Activated CD4-positive, alpha-beta T cell treated with anti-CD3 and anti-CD28 coated beads for 48 hours (primary cell): Measurements from ENCODE around the gene FAM234B.
A peak's percentile ranks its signal among the peaks of the same experiment; 100 is the strongest.

Source experiments
- DNase-seq: peaks from one replicate; pipeline ENCODE4 v3.0.0-alpha.2; 2020

The FAM234B gene

GRCh38 chr12:13094367-13094766 lies 50.2 kb downstream of the FAM234B start:
- DNase-seq: no peak

- no peak for DNase-seq
Measured at GRCh38 chr12:13095266-13095995, 51.2 kb downstream of the FAM234B start.

- DNase-seq: no peak
Measured at GRCh38 chr12:13097491-13098011, 53.4 kb downstream of the FAM234B start.

- DNase-seq: no peak
Measured at GRCh38 chr12:13099066-13099843, 55.1 kb downstream of the FAM234B start.

- no peak for DNase-seq
Measured at GRCh38 chr12:13099844-13100604, 55.8 kb downstream of the FAM234B start.

- no peak for DNase-seq
Measured at GRCh38 chr12:13100605-13100881, 56.4 kb downstream of the FAM234B start.

- peak; percentile 88 for DNase-seq
Measured at GRCh38 chr12:13100882-13101769, 56.9 kb downstream of the FAM234B start.

GRCh38 chr12:13101821-13102375 lies 57.7 kb downstream of the FAM234B start:
- peak; percentile 47 for DNase-seq

GRCh38 chr12:13102461-13103195 lies 58.4 kb downstream of the FAM234B start:
- no peak for DNase-seq

DNA sequence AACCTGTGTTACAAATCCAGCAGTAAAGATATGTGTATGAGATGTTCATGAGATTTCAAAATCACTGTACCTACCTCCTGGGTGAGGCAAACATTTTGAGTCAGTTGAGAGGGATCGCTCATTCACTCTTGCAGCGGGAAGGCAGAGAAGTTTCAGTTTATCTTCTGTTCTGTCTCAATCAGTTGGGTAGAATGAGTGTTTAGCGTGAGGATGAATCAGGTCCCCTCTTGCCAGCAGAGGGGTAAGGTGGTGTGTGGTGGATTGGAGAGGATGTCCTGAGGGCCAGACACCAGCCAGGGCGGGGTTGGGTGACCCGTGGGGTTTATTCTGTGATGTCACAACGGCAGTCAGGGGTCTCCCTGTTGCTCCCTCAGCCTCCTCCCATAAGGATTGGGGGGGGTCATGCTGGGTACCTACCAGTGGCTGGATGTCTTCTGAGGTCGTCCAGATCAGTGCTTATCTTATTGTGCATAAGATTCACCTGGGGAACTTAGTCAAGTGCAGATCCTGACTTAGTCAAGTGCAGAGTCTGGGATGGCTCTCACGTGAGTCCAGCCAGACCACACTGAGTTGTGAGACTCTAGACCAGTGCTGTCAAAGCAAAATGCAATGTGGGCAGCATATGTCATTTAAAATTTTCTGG lies 59.3 kb downstream of the FAM234B start, which contains the start of gene GSG1:
GSG1 (minus strand) TSS at position 277 of the 643 bp plus-strand sequence; CDS start at position 122, 155 bp downstream.
- DNase-seq: peak; percentile 61

- DNase-seq: no peak
Measured at GRCh38 chr12:13104409-13104808, 60.2 kb downstream of the FAM234B start.

DNA sequence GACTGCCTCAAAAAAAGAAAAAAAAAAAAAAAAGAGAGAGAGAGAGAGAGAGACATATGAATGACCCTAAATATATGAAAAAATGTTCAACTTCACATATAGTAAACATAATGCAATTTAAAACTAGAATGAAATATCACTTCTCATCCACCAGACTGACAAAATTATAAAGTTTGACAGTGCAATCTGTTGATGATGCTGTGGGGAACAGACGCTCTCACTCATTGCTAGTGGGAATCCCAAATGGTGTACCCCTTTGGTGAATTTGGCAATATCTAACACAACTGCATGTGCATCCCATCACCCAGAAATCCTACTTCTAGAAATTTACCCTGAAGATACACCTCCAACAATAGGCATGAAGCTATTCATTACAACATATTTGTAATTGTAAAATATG lies 61.6 kb downstream of the FAM234B start:
- no peak for DNase-seq

GRCh38 chr12:13106666-13107065 lies 62.5 kb downstream of the FAM234B start:
- no peak for DNase-seq

DNA sequence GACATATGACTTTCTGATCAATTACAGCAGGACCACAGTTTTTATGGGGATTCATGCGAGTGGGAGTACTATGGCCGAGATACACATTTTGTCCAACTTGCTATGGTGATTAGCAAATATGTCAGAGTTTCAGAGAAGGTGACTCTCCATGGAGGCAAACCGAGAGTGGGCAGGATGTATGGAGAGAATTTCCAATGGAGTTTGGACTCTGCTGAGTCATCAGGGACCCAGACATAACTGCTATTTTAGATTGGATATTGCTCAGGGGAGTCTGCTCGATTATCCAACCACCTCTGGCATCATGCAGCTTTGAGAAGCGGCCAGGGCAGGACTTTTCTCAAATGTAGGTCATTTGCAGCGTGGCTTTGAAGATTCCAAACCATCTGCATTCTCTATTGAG lies 68.8 kb downstream of the FAM234B start:
- DNase-seq: no peak

DNA sequence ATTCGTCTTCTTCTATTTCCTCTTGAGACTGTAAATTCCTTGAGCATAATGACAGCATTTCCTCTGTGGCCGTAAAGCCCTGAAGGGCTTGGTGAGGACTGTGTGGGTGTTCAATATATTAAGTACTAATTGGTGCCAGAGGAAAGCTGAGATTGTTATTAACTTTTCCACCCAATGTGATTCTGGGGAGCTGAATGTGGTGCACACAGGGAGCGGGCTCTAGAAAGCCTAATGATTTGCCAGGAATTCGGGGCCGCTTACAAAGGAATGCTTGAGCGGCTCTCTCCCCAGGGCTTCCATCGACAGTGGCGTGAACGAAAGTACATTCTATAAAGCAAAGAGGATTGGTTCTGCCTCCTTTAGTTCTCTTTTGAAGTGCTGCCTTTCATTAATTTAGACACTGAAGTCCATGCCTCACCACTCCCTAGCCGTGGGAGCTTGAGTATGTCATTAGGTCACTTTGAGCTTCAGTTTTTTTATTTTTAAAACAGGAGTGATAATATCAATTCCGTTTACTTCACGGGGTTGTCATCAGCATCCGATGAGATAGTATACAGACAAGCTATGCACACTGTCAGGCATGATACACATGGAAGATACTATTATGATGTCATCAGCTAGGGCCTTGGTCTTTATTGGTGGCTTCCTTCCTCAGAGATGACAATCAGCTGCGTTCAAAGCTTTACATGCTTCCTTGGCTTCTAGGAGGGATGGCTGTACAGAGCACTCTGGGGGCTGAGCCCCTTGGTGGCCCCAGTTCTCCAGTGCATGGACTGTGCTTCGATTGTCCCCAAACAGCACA lies 70.3 kb downstream of the FAM234B start:
- no peak for DNase-seq

- DNase-seq: no peak
Measured at GRCh38 chr12:13116259-13116658, 72.1 kb downstream of the FAM234B start.

DNA sequence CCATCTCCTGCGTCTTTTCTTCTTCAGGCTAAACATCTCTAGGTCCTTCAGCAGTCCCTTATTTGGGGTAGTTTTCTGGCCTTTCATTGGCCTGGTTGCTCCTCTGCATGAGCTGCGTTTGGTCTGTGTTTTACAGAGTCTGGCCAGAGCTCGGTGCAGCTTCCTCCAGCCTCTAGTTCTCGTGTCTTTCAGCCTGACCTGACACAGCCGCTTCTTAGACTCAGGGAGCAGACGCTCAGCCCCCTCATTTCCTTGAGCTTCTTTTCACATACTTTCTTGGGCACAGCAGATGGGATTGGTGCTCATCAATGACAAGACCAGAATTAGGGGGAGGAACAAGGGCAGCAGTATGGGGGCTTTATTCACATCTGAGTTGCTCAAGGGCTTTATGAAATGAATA lies 72.8 kb downstream of the FAM234B start:
- no peak for DNase-seq

- DNase-seq: no peak
Measured at GRCh38 chr12:13119826-13120225, 75.6 kb downstream of the FAM234B start.

GRCh38 chr12:13120413-13120812 lies 76.2 kb downstream of the FAM234B start:
- DNase-seq: no peak

DNA sequence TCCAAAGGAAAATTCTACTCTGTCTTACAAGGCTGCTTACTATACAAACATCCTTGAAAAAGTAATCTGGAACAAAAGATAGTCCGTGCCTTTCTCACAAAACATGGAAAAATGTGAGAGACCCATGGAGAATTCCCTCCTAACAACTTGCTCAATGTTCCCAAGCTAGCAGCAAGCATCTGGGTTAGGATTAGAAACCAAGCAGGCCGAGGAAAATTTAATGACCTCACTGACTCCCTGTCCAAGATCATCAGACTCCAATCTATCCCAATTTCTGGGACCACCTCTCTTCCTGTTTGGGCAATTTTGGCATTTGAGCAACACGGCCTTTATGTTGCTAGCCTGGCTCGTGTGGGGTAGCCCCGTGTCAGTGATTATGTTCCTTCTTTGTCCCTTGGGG lies 77.4 kb downstream of the FAM234B start:
- no peak for DNase-seq
